SK-N-MC (cell line): ENCODE measurements around the gene EWSR1.

Experiments used
- EZH2 ChIP-seq: fragments of 200-600 bp; sonication (generic); IDR thresholded peaks from one replicate; pipeline ENCODE4 v1.6.1; 2017; ENCODE audit warnings: antibody characterized with exemption
- FOXP2 ChIP-seq: optimal IDR thresholded peaks from 2 replicates; pipeline ENCODE3; 2011; ENCODE audit warnings: mild to moderate bottlenecking, moderate library complexity; ENCODE audit not compliant: insufficient read depth; ENCODE audit errors: extremely low read length, control extremely low read depth
- POLR2AphosphoS5 ChIP-seq: IDR thresholded peaks from 2 replicates; pipeline ENCODE4 v1.6.1; 2012; ENCODE audit warnings: mild to moderate bottlenecking, low read depth, low read length, borderline replicate concordance

- TF ChIP-seq POLR2AphosphoS5 (no peak), EZH2 (no peak), FOXP2 (no peak)
Measured at GRCh38 chr22:29230972-29231875, 36.8 kb upstream of the EWSR1 start.
